Measurements from ENCODE around the gene MIPOL1.

- no peak for TF ChIP-seq CTCF (IDR thresholded peaks at IDR 0.05)
- no peak for TF ChIP-seq POLR2A (IDR thresholded peaks at IDR 0.05)
Measured at GRCh38 chr14:37171678-37172023, 26.1 kb upstream of the MIPOL1 start.
